GM12891 (cell line): ENCODE results near the gene CLTCL1.

Experiments used
- PAX5 ChIP-seq: IDR thresholded peaks from 2 replicates; pipeline ENCODE4 v1.6.1; 2011; ENCODE audit warnings: low read length, moderate library complexity, mild to moderate bottlenecking; ENCODE audit not compliant: insufficient read depth, severe bottlenecking
- POLR2A ChIP-seq: IDR thresholded peaks from 2 replicates; pipeline ENCODE4 v1.6.1; 2011; ENCODE audit warnings: low read depth, low read length, control low read depth
- POLR2AphosphoS5 ChIP-seq: IDR thresholded peaks from 2 replicates; pipeline ENCODE4 v1.6.1; 2011; ENCODE audit warnings: low read depth, low read length, control low read depth
- TAF1 ChIP-seq: IDR thresholded peaks from 2 replicates; pipeline ENCODE4 v1.6.1; 2011; ENCODE audit warnings: low read depth, low read length, control low read depth

GRCh38 chr22:19131685-19132015 lies 159.9 kb downstream of the CLTCL1 start:
- TF ChIP-seq POLR2A (no peak), POLR2AphosphoS5 (no peak), TAF1 (no peak), PAX5 (no peak)
